SK-N-SH treated with all-trans-retinoic acid at 6 μM for 48 hours (cell line): ENCODE measurements around the gene DGKH.

Source experiments
- SNAI2 ChIP-seq: fragments of 250-450 bp; sonication (Bioruptor Pico); IDR thresholded peaks from 2 replicates; pipeline ENCODE4 v1.5.0; 2020; ENCODE audit warnings: mild to moderate bottlenecking, moderate library complexity
- ZFP3 ChIP-seq: fragments of 250-450 bp; sonication (Bioruptor Pico); IDR thresholded peaks from 2 replicates; pipeline ENCODE4 v1.5.0; 2020; ENCODE audit warnings: mild to moderate bottlenecking, moderate library complexity

DNA sequence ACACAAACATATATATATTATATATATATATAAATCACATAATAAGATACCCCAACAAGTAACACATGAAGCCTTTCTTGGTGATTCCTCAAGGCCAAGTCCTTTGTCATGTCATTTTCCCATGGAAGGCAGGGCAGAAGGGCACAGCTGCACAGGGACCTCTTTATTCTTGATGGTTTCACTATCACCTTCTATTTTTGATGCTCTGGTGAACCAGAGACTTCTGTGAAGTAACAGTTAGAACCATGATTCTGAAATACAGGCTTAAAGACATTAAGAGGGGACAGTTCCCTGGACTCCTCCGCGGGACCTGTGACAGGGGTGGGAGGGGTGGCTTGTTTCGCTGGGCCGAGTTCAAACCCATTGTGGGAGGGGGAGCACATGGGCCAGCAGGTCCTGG, 104.0 kb downstream of the DGKH start:
- TF ChIP-seq ZFP3 (CRISPR knock-in tag) (no peak), SNAI2 (CRISPR knock-in tag) (no peak)
